Peyer's patch (tissue), 4 donors: ENCODE results near the gene NEK5. TPM values are rescaled to one million over a fixed set of nuclear protein-coding genes. Genes with fewer than 3 reads are reported as not detected.

Experiments used
- DNase-seq, 3 donors: peaks; one replicate each; pipeline ENCODE4 v3.0.0-alpha.2; 2017 to 2019
- H3K27ac ChIP-seq, 4 donors: fragments of 200-600 bp; sonication (generic); one replicate each; pipeline ENCODE4 v1.5.1; 2016 to 2019
- H3K27me3 ChIP-seq, 2 donors: fragments of 200-600 bp; sonication (generic); one replicate each; pipeline ENCODE4 v1.5.1; 2019
- H3K36me3 ChIP-seq, 3 donors: fragments of 200-600 bp; sonication (generic); one replicate each; pipeline ENCODE4 v1.5.1; 2016 to 2019
- H3K4me1 ChIP-seq, 4 donors: fragments of 200-600 bp; sonication (generic); one replicate each; pipeline ENCODE4 v1.5.1; 2016 to 2019
- H3K4me3 ChIP-seq, 4 donors: fragments of 200-600 bp; sonication (generic); 1 replicate in 3 of 4; 2 replicates in 1 of 4; pipeline ENCODE4 v1.5.1; 2016 to 2019; ENCODE audit warnings: mild to moderate bottlenecking in 1 of 4
- H3K9me3 ChIP-seq, 4 donors: fragments of 200-600 bp; sonication (generic); one replicate each; pipeline ENCODE4 v1.5.1; 2016 to 2019; ENCODE audit warnings: mild to moderate bottlenecking in 1 of 4
- CTCF ChIP-seq, 6 experiments: fragments of 450-650 bp in 4 of 6; fragments of 200-600 bp in 2 of 6; sonication (generic) in 1 of 6; IDR thresholded peaks; one replicate each; pipeline ENCODE4 v1.5.1; 2017 to 2019; ENCODE audit warnings: antibody characterized with exemption in 6 of 6, mild to moderate bottlenecking in 3 of 6, moderate library complexity in 1 of 6
- POLR2A ChIP-seq, 2 donors: fragments of 450-650 bp; IDR thresholded peaks; one replicate each; pipeline ENCODE4 v1.5.1; 2017; ENCODE audit warnings: antibody characterized with exemption in 2 of 2, mild to moderate bottlenecking in 2 of 2, moderate library complexity in 2 of 2
- total RNA-seq, 4 donors: library from RNA; depleted of rRNA; stranded (reverse); fragments of >200 nt; gene quantifications; one replicate each; pipeline ENCODE4 v1.1.0, GENCODE V29; 2016

NEK5 gene
- total RNA-seq, 4 donors from 2014 or later = 0.27 TPM; not detected in 3

GRCh38 chr13:52147225-52147624, 18.4 kb upstream of the NEK5 start:
- Histone ChIP-seq H3K9me3 (no peaks in the 10 kb centered on the region), H3K27me3 (no peaks in the 10 kb centered on the region), H3K36me3 (peaks cover 0 to 85% (median 0%) of the 10 kb centered on the region in 3 donors), H3K4me3 (no peak overlapping the region), H3K4me1 (no peaks in the 10 kb centered on the region), H3K27ac (no peak overlapping the region)
- no peak for DNase-seq
- TF ChIP-seq CTCF (IDR thresholded peaks at IDR 0.05) (no peak), POLR2A (IDR thresholded peaks at IDR 0.05) (no peak)

- peaks cover 0 to 66% (median 0%) of the 10 kb centered on the region in 3 donors for H3K36me3 ChIP-seq
These were observed 12.4 kb upstream of the NEK5 start for GRCh38 chr13:52141299-52141698.

GRCh38 chr13:52137489-52137888, 8.6 kb upstream of the NEK5 start:
- Histone ChIP-seq H3K4me3 (no peak overlapping the region), H3K4me1 (no peaks in the 10 kb centered on the region), H3K27me3 (no peaks in the 10 kb centered on the region), H3K9me3 (no peaks in the 10 kb centered on the region), H3K36me3 (peaks cover 0 to 68% (median 0%) of the 10 kb centered on the region in 3 donors), H3K27ac (no peak overlapping the region)
- no peak for DNase-seq
- no peak for TF ChIP-seq POLR2A (IDR thresholded peaks at IDR 0.05)
- TF ChIP-seq CTCF (IDR thresholded peaks at IDR 0.05) = no peak

More at GRCh38 chr13:52141299-52141698, 12.4 kb upstream of the NEK5 start:
- Histone ChIP-seq H3K4me1 (no peaks in the 10 kb centered on the region), H3K9me3 (no peaks in the 10 kb centered on the region), H3K27ac (no peak overlapping the region), H3K27me3 (no peaks in the 10 kb centered on the region), H3K4me3 (no peak overlapping the region)
- no peak for DNase-seq
- TF ChIP-seq CTCF (IDR thresholded peaks at IDR 0.05) = peak in 3 of 6 experiments; percentile 11 to 35 (median 16)
- no peak for TF ChIP-seq POLR2A (IDR thresholded peaks at IDR 0.05)

GRCh38 chr13:52136763-52137162, 7.9 kb upstream of the NEK5 start:
- H3K27me3 ChIP-seq = no peaks in the 10 kb centered on the region
- no peaks in the 10 kb centered on the region for H3K4me1 ChIP-seq
- TF ChIP-seq POLR2A (IDR thresholded peaks at IDR 0.05) = no peak
- no peak for TF ChIP-seq CTCF (IDR thresholded peaks at IDR 0.05)
- no peaks in the 10 kb centered on the region for H3K9me3 ChIP-seq
- H3K36me3 ChIP-seq = peaks cover 0 to 75% (median 0%) of the 10 kb centered on the region in 3 donors
- no peak overlapping the region for H3K27ac ChIP-seq
- no peak for DNase-seq
- no peak overlapping the region for H3K4me3 ChIP-seq

GRCh38 chr13:52130641-52131040, 1.8 kb upstream of the NEK5 start:
- no peak for DNase-seq
- no peak overlapping the region for H3K27ac ChIP-seq
- TF ChIP-seq CTCF (IDR thresholded peaks at IDR 0.05) (no peak), POLR2A (IDR thresholded peaks at IDR 0.05) (no peak)
- H3K27me3 ChIP-seq = no peaks in the 10 kb centered on the region
- H3K36me3 ChIP-seq = peaks cover 0 to 47% (median 0%) of the 10 kb centered on the region in 3 donors
- H3K4me3 ChIP-seq = no peak overlapping the region
- no peaks in the 10 kb centered on the region for H3K9me3 ChIP-seq
- peaks cover 0 to 14% (median 5%) of the 10 kb centered on the region in 4 donors for H3K4me1 ChIP-seq
